Thymus (tissue), 11 donors: ENCODE data around the gene BORCS5. TPM values are rescaled to one million over a fixed set of nuclear protein-coding genes. Genes with fewer than 3 reads are reported as not detected.

Experiments
- DNase-seq, 9 donors: peaks; one replicate each; pipeline ENCODE4 v3.0.0-alpha.2; 2013; ENCODE audit warnings: low spot score in 9 of 9, low read depth in 6 of 9, missing footprints in 1 of 9
- H3K27ac ChIP-seq, 2 donors: one replicate each; pipeline ENCODE4 v1.5.1; 2013; ENCODE audit warnings: control low read depth in 1 of 2, low read depth in 1 of 2, low read length in 1 of 2, mild to moderate bottlenecking in 1 of 2, moderate library complexity in 1 of 2
- H3K27me3 ChIP-seq, 2 donors: one replicate each; pipeline ENCODE4 v1.5.1; 2013; ENCODE audit warnings: low read length in 1 of 2; ENCODE audit not compliant: control insufficient read depth in 2 of 2, insufficient read depth in 1 of 2
- H3K36me3 ChIP-seq, 2 donors: one replicate each; pipeline ENCODE4 v1.5.1; 2013; ENCODE audit warnings: low read length in 1 of 2, mild to moderate bottlenecking in 1 of 2, moderate library complexity in 1 of 2; ENCODE audit not compliant: control insufficient read depth in 2 of 2, insufficient read depth in 2 of 2
- H3K4me1 ChIP-seq, 2 donors: one replicate each; pipeline ENCODE4 v1.5.1; 2013; ENCODE audit warnings: low read length in 2 of 2; ENCODE audit not compliant: control insufficient read depth in 2 of 2, insufficient read depth in 2 of 2
- H3K4me3 ChIP-seq, 2 donors: one replicate each; pipeline ENCODE4 v1.5.1; 2013; ENCODE audit warnings: low read length in 2 of 2, control low read depth in 1 of 2, mild to moderate bottlenecking in 1 of 2
- H3K9me3 ChIP-seq, 2 donors: one replicate each; pipeline ENCODE4 v1.5.1; 2013; ENCODE audit warnings: low read length in 1 of 2, mild to moderate bottlenecking in 1 of 2; ENCODE audit not compliant: control insufficient read depth in 2 of 2, insufficient read depth in 1 of 2
- WGBS: extraction: QIAGEN DNeasy Blood & Tissue Kit; methylation state at CpG from one replicate; pipeline ENCODE4 v1.1.7; 2013; 5-methylcytosine and 5-hydroxymethylcytosine counted together
- polyA plus RNA-seq: library from polyadenylated mRNA; stranded (reverse); fragments of 200-250 nt; gene quantifications from one replicate; pipeline ENCODE4 v1.2.3, GENCODE V29; 2013
- total RNA-seq: library from RNA; stranded (reverse); fragments of 120-200 nt; gene quantifications from one replicate; pipeline ENCODE4 v1.2.4, GENCODE V29; 2013
- donor health status: healthy.

Gene BORCS5
- total and polyA plus RNA-seq, 2 donors: 6.0 to 7.0 TPM

DNA sequence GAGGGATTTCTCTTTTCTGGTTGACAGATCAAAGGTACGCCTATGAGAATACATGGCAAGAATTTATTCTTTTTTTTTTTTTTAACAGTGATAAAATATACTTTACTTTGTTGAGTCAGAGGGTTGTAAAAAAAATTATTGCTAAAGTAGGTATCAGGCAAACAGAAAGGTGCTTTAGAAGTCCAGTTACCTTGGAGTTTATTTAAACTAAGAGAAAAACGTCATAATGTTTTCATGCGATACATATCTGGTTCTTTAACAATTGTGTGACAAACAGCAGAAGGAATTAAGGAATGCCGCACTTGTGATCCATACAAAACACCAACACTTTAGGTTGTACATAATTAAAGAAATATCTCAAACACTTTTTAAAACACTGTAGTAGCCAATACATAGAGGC lies 94.2 kb downstream of the BORCS5 start:
- H3K4me3 ChIP-seq: no peak overlapping the region
- 98% methylated on average over 4 of the region's 4 CpGs for WGBS
- H3K27ac ChIP-seq: no peak overlapping the region
- H3K4me1 ChIP-seq: peaks cover 14 to 19% of the 10 kb centered on the region in 2 donors
- no peaks in the 10 kb centered on the region for H3K9me3 ChIP-seq
- DNase-seq: no peak
- H3K36me3 ChIP-seq: no peaks in the 10 kb centered on the region
- no peaks in the 10 kb centered on the region for H3K27me3 ChIP-seq

DNA sequence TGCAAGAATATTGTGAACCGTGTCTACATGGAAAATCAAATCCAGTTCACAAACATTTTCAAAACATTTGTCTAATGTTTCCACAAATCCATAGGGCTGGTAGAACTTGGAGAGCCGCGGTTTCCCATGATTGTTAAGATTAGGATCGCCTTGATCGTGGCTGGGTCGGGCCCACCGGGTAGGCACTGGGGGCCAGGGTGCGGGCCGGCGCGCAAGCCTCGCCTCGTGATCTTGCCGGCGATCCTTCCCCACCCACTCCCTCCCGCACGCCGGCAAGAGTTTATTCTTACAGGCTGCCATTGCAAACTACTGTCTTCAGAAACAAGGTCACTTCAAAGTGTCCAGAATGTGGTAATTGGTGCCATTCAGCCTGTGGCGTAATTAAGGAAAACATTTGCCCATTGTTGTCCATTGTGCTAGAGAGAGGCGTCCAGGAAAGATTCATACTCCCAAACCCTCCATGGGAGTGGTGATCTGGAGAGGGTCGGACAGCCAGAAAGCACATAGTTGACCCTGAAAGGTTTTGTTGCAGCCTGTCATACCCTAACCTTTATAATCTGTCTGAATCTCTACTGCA lies 95.5 kb downstream of the BORCS5 start:
- DNase-seq: no peak

DNA sequence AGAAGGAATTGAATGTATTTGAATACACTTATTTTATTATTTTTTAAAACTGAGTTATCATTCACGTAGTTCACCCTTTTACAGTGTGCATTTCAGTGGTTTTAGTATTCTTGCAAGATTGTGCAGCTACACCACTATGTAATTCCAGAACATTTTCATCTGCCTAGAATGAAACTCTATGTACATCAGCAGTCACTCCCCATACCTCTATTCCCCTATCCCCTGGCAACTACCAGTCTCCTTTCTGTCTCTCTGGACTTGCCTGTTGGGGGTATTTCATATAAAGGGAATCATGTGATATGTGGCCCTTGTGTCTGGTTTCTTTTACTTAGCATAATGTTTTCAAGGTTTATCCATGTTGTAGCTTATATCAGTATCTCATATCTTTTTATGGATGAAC lies 96.8 kb downstream of the BORCS5 start:
- H3K4me1 ChIP-seq: no peaks in the 10 kb centered on the region
- no peak overlapping the region for H3K27ac ChIP-seq
- no peaks in the 10 kb centered on the region for H3K9me3 ChIP-seq
- WGBS: 98% methylated on average over 1 of the region's 1 CpG
- DNase-seq: no peak
- H3K4me3 ChIP-seq: no peak overlapping the region
- H3K36me3 ChIP-seq: no peaks in the 10 kb centered on the region
- H3K27me3 ChIP-seq: no peaks in the 10 kb centered on the region

More for the DNA sequence above, 95.5 kb downstream of the BORCS5 start:
- Histone ChIP-seq H3K27ac (no peak overlapping the region), H3K4me1 (peaks cover 6 to 10% of the 10 kb centered on the region in 2 donors), H3K4me3 (no peak overlapping the region), H3K36me3 (no peaks in the 10 kb centered on the region), H3K27me3 (no peaks in the 10 kb centered on the region), H3K9me3 (no peaks in the 10 kb centered on the region)
- WGBS: 99% methylated on average over 21 of the region's 21 CpGs

DNA sequence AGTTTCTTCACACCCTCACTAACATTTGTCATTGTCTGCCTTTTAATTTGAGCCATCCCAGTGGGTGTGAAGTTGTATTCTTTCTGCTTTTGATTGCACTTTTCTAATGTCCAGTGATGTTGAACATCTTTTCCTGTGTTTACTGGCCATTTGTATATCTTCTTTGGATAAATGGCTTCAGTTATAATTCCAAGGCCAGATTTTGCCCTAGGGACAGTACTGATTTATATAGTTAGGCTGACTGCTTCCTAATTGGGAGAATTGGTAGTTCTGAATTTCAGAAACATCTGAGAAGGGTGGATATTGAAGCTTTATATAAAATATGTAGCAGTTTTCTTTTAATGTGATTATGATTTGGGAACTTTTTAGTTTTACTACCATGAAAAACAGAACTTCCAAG lies 97.4 kb downstream of the BORCS5 start:
- no peak for DNase-seq
- no peaks in the 10 kb centered on the region for H3K4me1 ChIP-seq
- H3K9me3 ChIP-seq: no peaks in the 10 kb centered on the region
- no peak overlapping the region for H3K27ac ChIP-seq
- H3K36me3 ChIP-seq: no peaks in the 10 kb centered on the region
- H3K27me3 ChIP-seq: no peaks in the 10 kb centered on the region
- no peak overlapping the region for H3K4me3 ChIP-seq

DNA sequence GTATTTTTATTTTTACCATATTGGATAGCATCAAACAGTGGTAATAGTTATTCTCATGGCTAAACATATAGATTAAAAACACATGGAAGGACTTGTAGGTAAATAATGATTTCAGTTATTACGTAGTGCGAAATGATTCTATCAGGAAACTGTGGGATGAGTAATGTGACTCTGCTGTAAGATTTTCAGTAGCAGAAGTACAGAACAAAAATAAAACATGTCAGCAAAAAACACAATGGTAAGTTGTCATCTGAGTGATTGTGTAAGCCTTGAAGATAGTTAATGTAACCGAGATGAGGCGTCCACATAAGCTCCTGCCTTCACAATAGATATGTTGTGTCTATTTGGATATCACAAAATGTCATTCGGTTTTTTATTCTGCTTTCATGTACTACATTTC lies 99.8 kb downstream of the BORCS5 start:
- H3K27me3 ChIP-seq: no peaks in the 10 kb centered on the region
- peaks cover 9 to 10% of the 10 kb centered on the region in 2 donors for H3K4me1 ChIP-seq
- H3K27ac ChIP-seq: no peak overlapping the region
- no peak overlapping the region for H3K4me3 ChIP-seq
- no peak for DNase-seq
- 90% methylated on average over 5 of the region's 5 CpGs for WGBS
- no peaks in the 10 kb centered on the region for H3K36me3 ChIP-seq
- no peaks in the 10 kb centered on the region for H3K9me3 ChIP-seq

DNA sequence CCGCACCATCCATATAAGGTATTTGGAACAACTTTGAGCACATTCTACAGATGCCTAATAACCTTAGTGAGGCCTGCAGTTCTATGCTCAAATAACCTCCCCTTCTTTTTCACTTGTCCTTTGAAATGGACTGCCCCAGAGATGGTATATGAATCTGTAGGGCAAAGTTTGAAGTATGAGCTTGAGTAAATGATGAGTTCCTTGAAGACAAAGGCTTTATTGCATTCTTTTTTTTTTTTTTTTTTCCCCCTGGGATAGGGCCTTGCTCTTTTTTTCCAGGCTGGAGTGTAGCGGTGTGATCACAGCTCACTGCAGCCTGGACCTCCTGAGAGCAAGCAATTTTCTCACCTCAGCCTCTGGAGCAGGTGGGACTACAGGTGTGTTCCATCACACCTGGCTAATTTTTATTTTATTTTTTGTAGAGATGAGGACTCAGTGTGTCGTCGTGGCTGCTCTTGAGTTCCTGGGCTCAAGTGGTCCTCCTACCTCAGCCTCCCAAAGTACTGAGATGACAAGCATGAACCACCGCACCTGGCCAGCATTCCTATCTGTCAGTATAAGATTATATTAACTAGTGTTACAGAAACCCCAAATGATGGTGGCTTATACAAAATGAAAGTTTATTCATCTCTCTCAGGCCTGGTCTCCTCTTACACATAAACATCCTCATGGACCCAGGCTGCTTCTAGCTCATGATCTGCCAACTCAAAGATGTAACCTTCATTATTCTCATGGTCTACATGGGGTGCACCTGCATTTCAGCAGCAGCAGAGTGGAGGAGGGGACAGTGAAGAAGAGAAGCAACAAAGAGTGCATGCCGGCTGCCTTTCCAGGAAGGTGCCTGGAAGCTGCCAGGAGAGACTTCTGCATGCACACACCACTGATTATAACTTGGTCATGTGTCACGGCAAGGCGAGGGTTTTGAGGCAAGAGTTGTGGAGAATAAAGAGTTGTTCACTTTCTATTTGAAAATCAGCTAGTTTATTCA lies 104.4 kb downstream of the BORCS5 start:
- peaks cover 30 to 49% of the 10 kb centered on the region in 2 donors for H3K4me1 ChIP-seq
- H3K9me3 ChIP-seq: no peaks in the 10 kb centered on the region
- no peaks in the 10 kb centered on the region for H3K36me3 ChIP-seq
- DNase-seq: peak in 6 of 9 donors; percentile 46 to 87 (median 66)
- H3K27me3 ChIP-seq: no peaks in the 10 kb centered on the region
- WGBS: 83% methylated on average over 8 of the region's 8 CpGs
- peak overlapping the region; percentile 75 to 92 for H3K27ac ChIP-seq
- H3K4me3 ChIP-seq: no peak overlapping the region

DNA sequence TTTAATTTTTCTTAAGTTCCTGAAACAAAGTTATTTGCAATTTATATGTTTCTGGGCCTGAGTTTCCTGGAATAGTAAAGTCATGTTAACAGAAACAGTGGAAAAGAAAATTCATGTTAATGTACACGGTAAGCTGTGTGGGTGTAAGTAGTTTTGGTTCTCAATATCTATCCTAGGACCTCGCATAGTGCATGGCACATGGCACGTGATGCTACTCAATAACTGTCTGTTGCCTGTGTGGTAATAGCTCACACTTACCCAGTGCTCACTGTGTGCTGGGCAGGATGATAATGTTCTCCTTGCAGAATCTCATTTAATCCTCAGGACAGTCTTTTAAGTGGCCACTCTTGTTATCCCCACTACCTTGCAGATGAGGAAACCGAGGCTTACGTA lies 105.0 kb downstream of the BORCS5 start:
- Histone ChIP-seq H3K4me3 (no peak overlapping the region), H3K27me3 (no peaks in the 10 kb centered on the region), H3K27ac (peak overlapping the region in 1 of 2 donors; percentile 92), H3K36me3 (no peaks in the 10 kb centered on the region), H3K9me3 (no peaks in the 10 kb centered on the region), H3K4me1 (peaks cover 37 to 56% of the 10 kb centered on the region in 2 donors)
- DNase-seq: no peak
- 96% methylated on average over 5 of the region's 5 CpGs for WGBS

DNA sequence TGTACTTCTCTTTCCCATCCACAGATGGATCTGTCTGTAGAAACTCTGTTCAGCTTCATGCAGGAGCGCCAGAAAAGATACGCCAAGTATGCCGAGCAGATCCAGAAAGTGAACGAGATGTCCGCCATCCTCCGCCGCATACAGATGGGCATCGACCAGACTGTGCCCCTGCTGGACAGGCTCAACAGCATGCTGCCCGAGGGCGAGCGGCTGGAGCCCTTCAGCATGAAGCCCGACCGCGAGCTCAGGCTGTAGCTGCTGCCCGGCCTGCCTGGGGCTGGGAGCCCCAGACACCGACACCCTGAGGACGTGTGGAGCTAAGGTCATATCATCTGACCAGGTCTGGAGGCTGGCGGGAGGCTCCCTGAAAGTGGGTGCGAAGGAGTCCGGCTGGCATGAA lies 108.6 kb downstream of the BORCS5 start:
- no peak for DNase-seq
- 91% methylated on average over 20 of the region's 20 CpGs for WGBS

DNA sequence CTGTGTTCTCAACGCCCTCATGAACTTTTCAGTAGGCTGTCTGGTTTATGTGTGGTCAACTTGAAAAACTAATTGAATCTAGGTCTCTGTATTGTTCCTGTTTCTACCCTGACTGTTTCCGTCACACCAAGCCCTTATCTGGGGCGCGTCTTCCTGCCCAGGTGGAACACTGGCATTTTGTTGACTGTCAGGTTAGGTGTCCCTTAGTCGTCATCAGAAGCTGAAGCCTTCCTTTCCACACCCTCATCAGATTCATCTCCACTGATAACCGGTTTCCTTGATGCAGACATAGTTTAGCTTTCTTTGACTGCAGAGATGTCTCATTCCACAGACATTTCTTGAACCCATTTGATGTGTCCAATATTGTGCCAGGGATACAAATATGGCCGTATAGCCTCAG lies 109.3 kb downstream of the BORCS5 start:
- Histone ChIP-seq H3K27ac (peak overlapping the region; percentile 77 to 99), H3K4me3 (peak overlapping the region in 1 of 2 donors; percentile 7), H3K9me3 (peaks cover 0 to 9% of the 10 kb centered on the region in 2 donors), H3K27me3 (no peaks in the 10 kb centered on the region), H3K36me3 (peaks cover 3 to 8% of the 10 kb centered on the region in 2 donors), H3K4me1 (peaks cover 54 to 82% of the 10 kb centered on the region in 2 donors)
- 27% methylated on average over 7 of the region's 7 CpGs for WGBS
- DNase-seq: peak in 7 of 9 donors; percentile 63 to 90 (median 70)

More for the DNA sequence above, 108.6 kb downstream of the BORCS5 start:
- Histone ChIP-seq H3K36me3 (peaks cover 0 to 6% of the 10 kb centered on the region in 2 donors), H3K4me3 (no peak overlapping the region), H3K9me3 (peaks cover 0 to 9% of the 10 kb centered on the region in 2 donors), H3K27ac (peak overlapping the region; percentile 48 to 99), H3K27me3 (no peaks in the 10 kb centered on the region), H3K4me1 (peaks cover 59 to 82% of the 10 kb centered on the region in 2 donors)
